Spleen (tissue), 7 donors: Measurements from ENCODE around the gene DDAH2.

Source experiments
- POLR2A ChIP-seq, 3 donors: fragments of 450-650 bp; IDR thresholded peaks; one replicate each; pipeline ENCODE4 v1.5.1; 2017; ENCODE audit warnings: antibody characterized with exemption in 3 of 3, mild to moderate bottlenecking in 1 of 3
- POLR2AphosphoS5 ChIP-seq, 3 donors: sonication (generic); formaldehyde crosslinking; IDR thresholded peaks; one replicate each; pipeline ENCODE4 v1.5.1; 2017; ENCODE audit warnings: antibody characterized with exemption in 3 of 3
- TF ChIP-seq, protein P1 (sequence below), 11 experiments: fragments of 200-600 bp in 7 of 11; fragments of 450-650 bp in 4 of 11; sonication (generic) in 4 of 11; IDR thresholded peaks in 8 of 11; conservative IDR thresholded peaks in 3 of 11; 1 replicate in 7 of 11; 2 replicates in 4 of 11; pipeline versions ENCODE4 v1.4.0 to v1.8.0; 2016 to 2021; ENCODE audit warnings: antibody characterized with exemption in 11 of 11, inconsistent platforms in 4 of 11, mild to moderate bottlenecking in 1 of 11
- donor health status: DM: no; HTN: no; CAD: no; lungs with moderate emphysema.
- donor health status: DM: no; HTN: no; CAD: no.
- donor health status: DM: no; HTN: no; CAD: no.

- TF ChIP-seq POLR2A (IDR thresholded peaks at IDR 0.05) (peak in 1 of 3 donors; percentile 28), POLR2AphosphoS5 (IDR thresholded peaks at IDR 0.05) (peak in 2 of 3 donors; percentile 18 to 92)
- TF ChIP-seq, protein P1, sequence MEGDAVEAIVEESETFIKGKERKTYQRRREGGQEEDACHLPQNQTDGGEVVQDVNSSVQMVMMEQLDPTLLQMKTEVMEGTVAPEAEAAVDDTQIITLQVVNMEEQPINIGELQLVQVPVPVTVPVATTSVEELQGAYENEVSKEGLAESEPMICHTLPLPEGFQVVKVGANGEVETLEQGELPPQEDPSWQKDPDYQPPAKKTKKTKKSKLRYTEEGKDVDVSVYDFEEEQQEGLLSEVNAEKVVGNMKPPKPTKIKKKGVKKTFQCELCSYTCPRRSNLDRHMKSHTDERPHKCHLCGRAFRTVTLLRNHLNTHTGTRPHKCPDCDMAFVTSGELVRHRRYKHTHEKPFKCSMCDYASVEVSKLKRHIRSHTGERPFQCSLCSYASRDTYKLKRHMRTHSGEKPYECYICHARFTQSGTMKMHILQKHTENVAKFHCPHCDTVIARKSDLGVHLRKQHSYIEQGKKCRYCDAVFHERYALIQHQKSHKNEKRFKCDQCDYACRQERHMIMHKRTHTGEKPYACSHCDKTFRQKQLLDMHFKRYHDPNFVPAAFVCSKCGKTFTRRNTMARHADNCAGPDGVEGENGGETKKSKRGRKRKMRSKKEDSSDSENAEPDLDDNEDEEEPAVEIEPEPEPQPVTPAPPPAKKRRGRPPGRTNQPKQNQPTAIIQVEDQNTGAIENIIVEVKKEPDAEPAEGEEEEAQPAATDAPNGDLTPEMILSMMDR (IDR thresholded peaks at IDR 0.05 in 8 of 11, conservative IDR thresholded peaks at IDR 0.05 in 3 of 11) = peak in 5 of 11 experiments; percentile 9 to 35 (median 23)
These were observed 9.2 kb upstream of the DDAH2 start for GRCh38 chr6:31737991-31738979.
